Peyer's patch (tissue), 4 donors: ENCODE measurements around the gene GABRE.

Source experiments
- CTCF ChIP-seq, 6 experiments: fragments of 450-650 bp in 4 of 6; fragments of 200-600 bp in 2 of 6; sonication (generic) in 1 of 6; IDR thresholded peaks; one replicate each; pipeline ENCODE4 v1.5.1; 2017 to 2019; ENCODE audit warnings: antibody characterized with exemption in 6 of 6, mild to moderate bottlenecking in 3 of 6, moderate library complexity in 1 of 6
- POLR2A ChIP-seq, 2 donors: fragments of 450-650 bp; IDR thresholded peaks; one replicate each; pipeline ENCODE4 v1.5.1; 2017; ENCODE audit warnings: antibody characterized with exemption in 2 of 2, mild to moderate bottlenecking in 2 of 2, moderate library complexity in 2 of 2

GRCh38 chrX:151982222-151982621, 7.7 kb upstream of the GABRE start:
- TF ChIP-seq CTCF (IDR thresholded peaks at IDR 0.05), result no peak
- no peak for TF ChIP-seq POLR2A (IDR thresholded peaks at IDR 0.05)
